Activated naive CD8-positive, alpha-beta T cell treated with anti-CD3 and anti-CD28 coated beads, Interleukin-2, amount 50 U/mL, for 24 hours (primary cell): ENCODE data around the gene RAB8A.
"Not testable (repeated sequence)": the region's sequence is repeated elsewhere in the genome, so short reads cannot be mapped to it uniquely, and the experiment has no call there.

Source experiments
- ATAC-seq: fragments of 150-1000 bp; cut with Tn5 transposase; one replicate; pipeline ENCODE4 v1.10.0; 2021
- DNase-seq: peaks from one replicate; pipeline ENCODE4 v3.0.0; 2021
- H3K27ac Mint-ChIP-seq: one replicate; pipeline ENCODE4 v1.8.0; 2021; ENCODE audit warnings: mild to moderate bottlenecking, mixed read lengths
- H3K27me3 Mint-ChIP-seq: one replicate; pipeline ENCODE4 v1.8.0; 2021; ENCODE audit warnings: mixed read lengths
- H3K36me3 Mint-ChIP-seq: one replicate; pipeline ENCODE4 v1.8.0; 2021; ENCODE audit warnings: low read depth, mixed read lengths
- H3K4me1 Mint-ChIP-seq: one replicate; pipeline ENCODE4 v1.8.0; 2021; ENCODE audit warnings: mixed read lengths
- H3K4me3 Mint-ChIP-seq: one replicate; pipeline ENCODE4 v1.8.0; 2021; ENCODE audit warnings: mild to moderate bottlenecking, moderate library complexity, mixed read lengths
- H3K9me3 Mint-ChIP-seq: one replicate; pipeline ENCODE4 v1.8.0; 2021; ENCODE audit warnings: mixed read lengths

The RAB8A gene

DNA sequence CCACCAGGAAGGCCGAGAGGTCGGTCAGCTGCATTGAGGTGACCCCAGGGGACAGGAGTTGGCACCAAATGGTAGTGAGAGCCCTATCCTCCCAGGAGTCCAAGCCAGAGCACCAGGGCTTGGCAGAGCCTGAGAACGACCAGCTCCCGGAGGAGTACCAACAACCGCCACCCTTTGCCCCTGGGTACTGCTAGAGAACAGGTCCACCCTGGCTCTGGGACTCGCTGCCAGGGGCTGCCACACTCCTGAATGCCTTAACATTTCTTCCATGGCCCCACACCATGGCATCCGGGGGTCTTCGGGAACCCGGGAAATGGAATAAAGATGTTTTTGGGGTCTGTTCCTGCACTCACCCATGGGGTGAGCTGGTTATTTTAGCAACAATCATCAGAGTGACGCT, 45.9 kb downstream of the RAB8A start:
- Mint-ChIP-seq H3K4me1 (peaks cover 30% of the 10 kb centered on the region), H3K27me3 (no peaks in the 10 kb centered on the region), H3K4me3 (no peak overlapping the region), H3K36me3 (peaks cover 34% of the 10 kb centered on the region), H3K27ac (no peak overlapping the region), H3K9me3 (no peaks in the 10 kb centered on the region)
- no peak for ATAC-seq
- no peak for DNase-seq

- Mint-ChIP-seq H3K27ac (no peak overlapping the region), H3K27me3 (no peaks in the 10 kb centered on the region), H3K9me3 (no peaks in the 10 kb centered on the region), H3K36me3 (peaks cover 22% of the 10 kb centered on the region), H3K4me3 (no peak overlapping the region), H3K4me1 (peaks cover 30% of the 10 kb centered on the region)
- ATAC-seq = no peak
- DNase-seq = no peak
Measured at GRCh38 chr19:16159655-16160054, 48.0 kb downstream of the RAB8A start.

GRCh38 chr19:16160445-16160942, 48.8 kb downstream of the RAB8A start:
- ATAC-seq (peak; percentile 88), DNase-seq (no peak)
- Mint-ChIP-seq H3K4me3 (peak overlapping the region; percentile 57), H3K36me3 (peaks cover 14% of the 10 kb centered on the region), H3K9me3 (no peaks in the 10 kb centered on the region), H3K27ac (peak overlapping the region; percentile 90), H3K27me3 (no peaks in the 10 kb centered on the region), H3K4me1 (peaks cover 27% of the 10 kb centered on the region)

- H3K27me3 Mint-ChIP-seq = no peaks in the 10 kb centered on the region
- H3K4me3 Mint-ChIP-seq = peak overlapping the region; percentile 57
- peak; percentile 80 for DNase-seq
- peaks cover 27% of the 10 kb centered on the region for H3K4me1 Mint-ChIP-seq
- H3K36me3 Mint-ChIP-seq = peaks cover 14% of the 10 kb centered on the region
- peak; percentile 92 for ATAC-seq
- H3K9me3 Mint-ChIP-seq = no peaks in the 10 kb centered on the region
- peak overlapping the region; percentile 90 for H3K27ac Mint-ChIP-seq
Measured at GRCh38 chr19:16160943-16161560, 49.4 kb downstream of the RAB8A start.

- H3K9me3 Mint-ChIP-seq = no peaks in the 10 kb centered on the region
- peaks cover 8% of the 10 kb centered on the region for H3K36me3 Mint-ChIP-seq
- peak overlapping the region; percentile 90 for H3K27ac Mint-ChIP-seq
- DNase-seq = no peak
- H3K4me3 Mint-ChIP-seq = no peak overlapping the region
- ATAC-seq = no peak
- H3K27me3 Mint-ChIP-seq = no peaks in the 10 kb centered on the region
- peaks cover 26% of the 10 kb centered on the region for H3K4me1 Mint-ChIP-seq
Measured at GRCh38 chr19:16161840-16162239, 50.2 kb downstream of the RAB8A start.

DNA sequence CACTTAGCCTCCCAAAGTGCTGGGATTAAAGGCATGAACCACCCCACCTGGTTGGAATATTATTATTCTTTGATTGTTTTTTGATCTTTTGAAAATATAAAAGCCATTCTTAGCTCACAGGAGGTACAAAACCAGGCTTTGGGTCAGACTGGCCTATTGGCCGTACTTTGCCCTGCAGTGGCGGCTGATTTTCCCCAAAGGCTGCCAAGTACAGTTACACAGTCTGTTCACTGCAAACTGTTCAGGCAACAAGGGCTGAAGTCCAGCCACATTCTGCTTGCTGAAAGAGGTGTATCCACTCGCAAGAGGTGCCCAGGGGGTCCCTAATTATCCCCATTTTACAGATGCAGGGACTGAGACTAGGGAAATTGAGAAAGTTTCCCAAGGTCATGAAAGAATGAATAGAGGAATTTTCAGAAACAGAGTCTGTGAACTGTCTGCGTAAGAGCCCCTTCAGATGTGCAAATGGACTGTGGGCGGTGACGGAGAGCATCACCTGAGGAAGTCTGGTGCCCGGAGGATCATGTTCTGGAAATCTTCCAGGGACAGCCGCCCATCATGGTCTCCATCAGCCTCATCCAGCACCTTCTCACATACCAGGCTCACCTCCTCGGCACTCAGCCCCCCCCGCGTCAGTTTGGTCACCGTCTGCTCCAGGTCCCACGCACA, 52.7 kb downstream of the RAB8A start:
- peaks cover 34% of the 10 kb centered on the region for H3K4me1 Mint-ChIP-seq
- no peaks in the 10 kb centered on the region for H3K27me3 Mint-ChIP-seq
- no peak overlapping the region for H3K4me3 Mint-ChIP-seq
- no peaks in the 10 kb centered on the region for H3K9me3 Mint-ChIP-seq
- ATAC-seq = no peak
- H3K36me3 Mint-ChIP-seq = no peaks in the 10 kb centered on the region
- no peak for DNase-seq
- H3K27ac Mint-ChIP-seq = no peak overlapping the region

DNA sequence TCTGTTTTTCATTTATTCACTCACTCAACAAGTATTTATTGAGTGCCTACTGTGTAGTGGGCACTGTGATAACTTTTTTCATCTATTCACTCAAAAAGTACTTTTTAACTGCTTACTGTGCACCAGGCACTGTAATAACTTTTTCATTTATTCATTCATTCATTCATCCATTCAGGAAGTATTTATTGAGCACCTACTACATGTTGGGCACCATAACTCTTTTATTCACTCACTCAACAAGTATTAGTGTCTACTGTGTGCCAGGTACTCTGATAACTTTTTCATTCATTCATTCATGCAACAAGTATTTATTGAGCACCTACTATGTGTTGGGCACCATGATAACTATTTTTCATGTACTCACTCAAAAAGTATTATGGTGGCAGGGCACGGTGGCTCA, 54.7 kb downstream of the RAB8A start:
- ATAC-seq (no peak), DNase-seq (no peak)
- Mint-ChIP-seq H3K4me1 (peaks cover 16% of the 10 kb centered on the region), H3K27ac (no peak overlapping the region), H3K9me3 (no peaks in the 10 kb centered on the region), H3K27me3 (no peaks in the 10 kb centered on the region), H3K4me3 (no peak overlapping the region), H3K36me3 (no peaks in the 10 kb centered on the region)

DNA sequence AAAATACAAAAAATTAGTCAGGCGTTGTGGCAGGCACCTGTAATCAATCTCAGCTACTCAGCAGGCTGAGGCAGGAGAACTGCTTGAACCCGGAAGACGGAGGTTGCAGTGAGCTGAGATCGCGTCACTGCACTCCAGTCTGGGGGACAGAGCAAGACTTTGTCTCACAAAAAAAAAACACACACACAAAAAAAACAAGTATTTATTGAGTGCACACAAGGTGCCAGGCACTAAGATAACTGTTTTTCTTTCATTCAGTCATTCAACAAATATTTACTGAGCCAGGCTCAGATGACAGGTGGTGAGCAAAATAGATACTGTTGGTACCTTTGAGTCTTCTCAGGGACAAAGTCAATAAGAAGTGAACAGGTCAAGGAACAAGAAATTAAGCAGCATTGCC, 55.4 kb downstream of the RAB8A start:
- Mint-ChIP-seq H3K4me1 (peaks cover 10% of the 10 kb centered on the region), H3K36me3 (no peaks in the 10 kb centered on the region), H3K27me3 (no peaks in the 10 kb centered on the region), H3K27ac (no peak overlapping the region), H3K4me3 (no peak overlapping the region), H3K9me3 (no peaks in the 10 kb centered on the region)
- DNase-seq (no peak), ATAC-seq (no peak)

DNA sequence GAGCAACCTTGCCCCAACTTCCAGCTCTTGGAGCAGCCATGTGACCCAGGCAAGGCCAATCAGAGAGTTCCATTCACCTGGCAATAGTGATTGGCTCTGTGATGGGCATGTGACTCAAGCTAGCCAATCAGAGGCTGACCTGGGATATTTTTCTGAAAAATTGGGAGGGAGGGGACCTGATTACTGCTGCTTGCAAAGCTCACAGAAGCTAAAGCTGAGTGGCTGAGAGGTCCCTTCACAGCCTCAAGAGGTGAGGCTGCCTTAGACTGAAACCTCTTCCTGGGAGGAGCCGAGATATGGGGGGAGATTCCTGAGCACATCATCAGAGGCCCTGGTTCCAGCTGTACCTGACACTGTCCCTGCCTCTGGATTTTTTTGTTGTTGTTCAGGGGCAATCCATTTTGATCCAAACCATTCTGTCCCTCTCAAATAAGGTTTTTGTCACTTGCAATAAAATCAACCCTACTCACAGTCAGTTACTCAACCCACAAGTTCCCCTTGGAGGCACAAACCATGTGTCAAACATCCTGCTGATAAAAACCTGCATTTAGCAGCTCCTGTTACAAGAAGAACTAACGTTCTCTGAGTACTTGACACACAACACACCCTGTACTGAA, 56.9 kb downstream of the RAB8A start:
- no peak for ATAC-seq
- Mint-ChIP-seq H3K36me3 (no peaks in the 10 kb centered on the region), H3K27me3 (peaks cover 4% of the 10 kb centered on the region), H3K9me3 (no peaks in the 10 kb centered on the region), H3K4me1 (peaks cover 10% of the 10 kb centered on the region), H3K4me3 (no peak overlapping the region), H3K27ac (no peak overlapping the region)
- DNase-seq = no peak

GRCh38 chr19:16170134-16170533, 58.4 kb downstream of the RAB8A start:
- no peak for ATAC-seq
- no peak for DNase-seq
- Mint-ChIP-seq H3K27me3 (peaks cover 4% of the 10 kb centered on the region), H3K27ac (no peak overlapping the region), H3K4me3 (no peak overlapping the region), H3K36me3 (no peaks in the 10 kb centered on the region), H3K9me3 (no peaks in the 10 kb centered on the region), H3K4me1 (peaks cover 10% of the 10 kb centered on the region)

GRCh38 chr19:16175954-16176353, 64.3 kb downstream of the RAB8A start:
- Mint-ChIP-seq H3K9me3 (no peaks in the 10 kb centered on the region), H3K27ac (no peak overlapping the region), H3K4me1 (peaks cover 2% of the 10 kb centered on the region), H3K27me3 (peaks cover 4% of the 10 kb centered on the region), H3K4me3 (no peak overlapping the region), H3K36me3 (no peaks in the 10 kb centered on the region)
- no peak for ATAC-seq
- no peak for DNase-seq

DNA sequence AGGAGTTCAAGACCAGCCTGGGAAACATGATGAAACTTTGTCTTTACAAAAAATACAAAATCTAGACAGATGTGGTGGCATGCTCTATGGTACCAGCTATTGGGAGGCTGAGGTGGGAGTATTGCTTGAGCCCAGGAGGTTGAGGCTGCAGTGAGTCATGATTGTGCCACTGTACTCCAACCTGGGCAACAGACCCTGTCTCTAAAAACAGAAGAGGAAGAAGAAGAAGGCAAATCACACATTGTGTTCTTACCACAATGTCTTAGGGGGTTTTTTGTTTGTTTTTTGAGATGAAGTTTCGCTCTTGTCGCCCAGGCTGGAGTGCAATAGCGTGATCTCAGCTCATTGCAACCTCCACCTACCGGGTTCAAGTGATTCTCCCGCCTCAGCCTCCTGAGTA, 67.2 kb downstream of the RAB8A start:
- H3K27me3 Mint-ChIP-seq, H3K9me3 Mint-ChIP-seq, H3K27ac Mint-ChIP-seq, ATAC-seq, H3K4me1 Mint-ChIP-seq, H3K36me3 Mint-ChIP-seq, DNase-seq, H3K4me3 Mint-ChIP-seq: not testable (repeated sequence)

DNA sequence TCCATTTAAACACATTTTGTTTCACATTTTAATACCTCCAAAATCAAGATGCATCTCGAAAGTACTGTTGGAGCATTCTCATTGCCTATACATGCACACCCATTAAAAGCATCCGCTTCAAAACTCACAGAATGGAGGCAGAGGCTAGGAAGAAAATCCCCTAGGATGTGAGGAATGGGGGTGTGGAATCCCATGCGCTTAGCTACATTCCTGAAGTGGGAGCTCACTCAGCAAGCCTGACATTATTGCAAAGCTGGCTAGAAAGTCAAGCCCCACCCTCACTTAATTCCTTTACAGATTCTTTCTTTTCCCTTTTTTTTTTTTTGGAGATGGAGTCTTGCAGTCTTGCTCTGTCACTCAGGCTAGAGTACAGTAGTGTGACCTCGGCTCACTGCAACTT, 68.9 kb downstream of the RAB8A start:
- H3K4me1 Mint-ChIP-seq = peaks cover 12% of the 10 kb centered on the region
- peaks cover 6% of the 10 kb centered on the region for H3K36me3 Mint-ChIP-seq
- no peak overlapping the region for H3K4me3 Mint-ChIP-seq
- H3K9me3 Mint-ChIP-seq = no peaks in the 10 kb centered on the region
- no peak for ATAC-seq
- H3K27ac Mint-ChIP-seq = no peak overlapping the region
- no peak for DNase-seq
- H3K27me3 Mint-ChIP-seq = peaks cover 2% of the 10 kb centered on the region
